Measurements from ENCODE around the gene USP21. TPM values are rescaled to one million over a fixed set of nuclear protein-coding genes. Genes with fewer than 3 reads are reported as not detected.
A peak's percentile ranks its signal among the peaks of the same experiment; 100 is the strongest.

The USP21 gene
- polyA plus RNA-seq, 3 donors, result 11.0 to 42.8 (median 11.3) TPM

GRCh38 chr1:161153682-161154337 is 5.5 kb upstream of the USP21 start, which contains the start of gene UFC1:
Gene UFC1, plus strand, starts transcription at chr1:161153978. Its CDS starts 20 bp downstream, at chr1:161153998.
- Histone ChIP-seq H3K27ac (ENCODE audit: low read depth in 1 of 2, low read length in 2 of 2) (peak within 1 kb of the TSS; percentile 96 to 98), H3K9ac (ENCODE audit: insufficient read depth, low read length, poor library complexity, severe bottlenecking) (peak within 1 kb of the TSS; percentile 88)
- under 1% methylated on average over 27 of the region's 33 CpGs for WGBS (ENCODE audit: insufficient coverage)

GRCh38 chr1:161157867-161158266 is 1.4 kb upstream of the USP21 start:
- Histone ChIP-seq H3K79me2 (ENCODE audit: insufficient read depth, low read length) (peaks cover 40% of the 10 kb centered on the region), H3K4me3 (replicated peaks in 1 of 3; ENCODE audit: low read depth in 2 of 3, low read length in 3 of 3) (no peak overlapping the region), H2AFZ (ENCODE audit: insufficient read depth, low read depth, low read length, poor library complexity, severe bottlenecking) (no peak overlapping the region), H3K27ac (ENCODE audit: low read depth in 1 of 2, low read length in 2 of 2) (no peak overlapping the region), H3K4me2 (replicated peaks; ENCODE audit: extremely low read depth, low read length, poor library complexity, severe bottlenecking) (no peak overlapping the region), H3K4me1 (ENCODE audit: control insufficient read depth in 1 of 2, insufficient read depth in 2 of 2, low read length in 2 of 2) (peaks cover 26 to 41% of the 10 kb centered on the region in 2 donors), H4K20me1 (ENCODE audit: insufficient read depth, low read length) (no peaks in the 10 kb centered on the region), H3K27me3 (ENCODE audit: control insufficient read depth in 2 of 2, insufficient read depth in 2 of 2, low read length in 2 of 2) (no peaks in the 10 kb centered on the region), H3K9ac (ENCODE audit: insufficient read depth, low read length, poor library complexity, severe bottlenecking) (no peak overlapping the region), H3K9me3 (replicated peaks in 1 of 2; ENCODE audit: control insufficient read depth in 1 of 2, insufficient read depth in 1 of 2, low read length in 2 of 2) (no peaks in the 10 kb centered on the region), H3K36me3 (replicated peaks in 1 of 2; ENCODE audit: control insufficient read depth in 1 of 2, insufficient read depth in 2 of 2, low read length in 2 of 2) (peaks cover 29 to 41% of the 10 kb centered on the region in 2 donors)
- Mint-ChIP-seq H3K27me3 (ENCODE audit: low read depth in 3 of 3) (no peaks in the 10 kb centered on the region), H3K4me1 (peaks cover 48% of the 10 kb centered on the region), H3K4me3 (no peak overlapping the region), H3K27ac (no peak overlapping the region), H3K9me3 (no peaks in the 10 kb centered on the region), H3K36me3 (peaks cover 27 to 48% of the 10 kb centered on the region in 2 donors)
- DNase-seq, result no peak
- intact Hi-C loops (cut with micrococcal nuclease), result no loop called here
- 100% methylated on average over 1 of the region's 1 CpG for WGBS (ENCODE audit: insufficient coverage)
- no peak for TF ChIP-seq CTCF (IDR thresholded peaks at IDR 0.05)

More at GRCh38 chr1:161153682-161154337, 5.5 kb upstream of the USP21 start, which contains the start of gene UFC1:
- peaks cover 23% of the 10 kb centered on the region for H3K4me1 Mint-ChIP-seq
- peak within 1 kb of the TSS; percentile 98 to 100 (median 100) for H3K27ac Mint-ChIP-seq
- Histone ChIP-seq H4K20me1 (ENCODE audit: insufficient read depth, low read length) (no peaks in the 10 kb centered on the region), H3K4me3 (replicated peaks in 1 of 3; ENCODE audit: low read depth in 2 of 3, low read length in 3 of 3) (peak within 1 kb of the TSS; percentile 80 to 98 (median 95)), H3K4me1 (ENCODE audit: control insufficient read depth in 1 of 2, insufficient read depth in 2 of 2, low read length in 2 of 2) (peaks cover 16 to 22% of the 10 kb centered on the region in 2 donors), H3K79me2 (ENCODE audit: insufficient read depth, low read length) (peaks cover 20% of the 10 kb centered on the region), H3K27me3 (ENCODE audit: control insufficient read depth in 2 of 2, insufficient read depth in 2 of 2, low read length in 2 of 2) (no peaks in the 10 kb centered on the region), H3K36me3 (replicated peaks in 1 of 2; ENCODE audit: control insufficient read depth in 1 of 2, insufficient read depth in 2 of 2, low read length in 2 of 2) (peaks cover 17 to 20% of the 10 kb centered on the region in 2 donors), H2AFZ (ENCODE audit: insufficient read depth, low read depth, low read length, poor library complexity, severe bottlenecking) (peak within 1 kb of the TSS; percentile 87), H3K9me3 (replicated peaks in 1 of 2; ENCODE audit: control insufficient read depth in 1 of 2, insufficient read depth in 1 of 2, low read length in 2 of 2) (no peaks in the 10 kb centered on the region), H3K4me2 (replicated peaks; ENCODE audit: extremely low read depth, low read length, poor library complexity, severe bottlenecking) (peak within 1 kb of the TSS; percentile 81)
- no peaks in the 10 kb centered on the region for H3K9me3 Mint-ChIP-seq
- H3K36me3 Mint-ChIP-seq, result peaks cover 10 to 24% of the 10 kb centered on the region in 2 donors
- no peaks in the 10 kb centered on the region for H3K27me3 Mint-ChIP-seq (ENCODE audit: low read depth in 3 of 3)
- TF ChIP-seq CTCF (IDR thresholded peaks at IDR 0.05), result no peak
- DNase-seq, result peak; percentile 87 to 92 (median 91)
- intact Hi-C loops (cut with micrococcal nuclease), result loop anchor here in 1 of 2 donors (5.0 kb wide), 1 partner anchor 37 kb away; the partner anchor contains the start of genes NIT1 and PFDN2
- H3K4me3 Mint-ChIP-seq, result peak within 1 kb of the TSS; percentile 94 to 98

All from CD14-positive monocyte (primary cell).